ENCODE measurements around the gene CCL1.

GRCh38 chr17:34352191-34352590 lies 10.8 kb downstream of the CCL1 start:
- TF ChIP-seq CTCF (IDR thresholded peaks at IDR 0.05) (no peak), POLR2AphosphoS5 (IDR thresholded peaks at IDR 0.05; ENCODE audit: insufficient read depth in 1 of 2, low read depth in 1 of 2) (no peak), POLR2A (IDR thresholded peaks at IDR 0.05) (no peak)
